OCI-LY1 (cell line): ENCODE measurements around the gene ACAD11.

Experiments used
- EZH2 ChIP-seq: fragments of 200-600 bp; sonication (generic), shearing (Covaris generic); IDR thresholded peaks from 2 replicates; pipeline ENCODE4 v1.8.0; 2017; ENCODE audit warnings: borderline replicate concordance, mixed run types, mild to moderate bottlenecking, antibody characterized with exemption, low read length, moderate library complexity, mixed read lengths
- TF ChIP-seq, protein P1 (sequence below): fragments of 200-600 bp; sonication (generic), shearing (Covaris generic); IDR thresholded peaks from 2 replicates; pipeline ENCODE4 v1.5.1; 2017; ENCODE audit warnings: mild to moderate bottlenecking, antibody characterized with exemption, low read length, moderate library complexity, mixed read lengths

DNA sequence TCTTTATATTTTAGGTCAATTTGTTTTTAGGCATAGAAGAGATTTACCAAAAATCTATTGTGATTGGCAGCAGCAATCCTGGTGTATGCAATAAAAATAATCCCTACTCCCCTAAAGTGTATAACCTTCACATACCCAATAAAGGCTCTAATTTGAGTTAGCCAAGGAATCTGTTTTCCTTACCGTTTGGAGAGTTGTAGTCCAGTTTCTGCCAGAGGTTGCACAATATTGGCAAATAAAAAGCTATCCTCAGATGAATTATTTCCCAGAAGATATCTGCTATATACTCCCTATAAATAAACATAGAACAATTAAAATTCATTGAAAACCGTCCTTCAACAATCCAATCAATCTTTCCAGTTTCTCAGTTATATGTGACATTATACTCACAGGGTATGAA is 31.5 kb downstream of the ACAD11 start:
- TF ChIP-seq, protein P1, sequence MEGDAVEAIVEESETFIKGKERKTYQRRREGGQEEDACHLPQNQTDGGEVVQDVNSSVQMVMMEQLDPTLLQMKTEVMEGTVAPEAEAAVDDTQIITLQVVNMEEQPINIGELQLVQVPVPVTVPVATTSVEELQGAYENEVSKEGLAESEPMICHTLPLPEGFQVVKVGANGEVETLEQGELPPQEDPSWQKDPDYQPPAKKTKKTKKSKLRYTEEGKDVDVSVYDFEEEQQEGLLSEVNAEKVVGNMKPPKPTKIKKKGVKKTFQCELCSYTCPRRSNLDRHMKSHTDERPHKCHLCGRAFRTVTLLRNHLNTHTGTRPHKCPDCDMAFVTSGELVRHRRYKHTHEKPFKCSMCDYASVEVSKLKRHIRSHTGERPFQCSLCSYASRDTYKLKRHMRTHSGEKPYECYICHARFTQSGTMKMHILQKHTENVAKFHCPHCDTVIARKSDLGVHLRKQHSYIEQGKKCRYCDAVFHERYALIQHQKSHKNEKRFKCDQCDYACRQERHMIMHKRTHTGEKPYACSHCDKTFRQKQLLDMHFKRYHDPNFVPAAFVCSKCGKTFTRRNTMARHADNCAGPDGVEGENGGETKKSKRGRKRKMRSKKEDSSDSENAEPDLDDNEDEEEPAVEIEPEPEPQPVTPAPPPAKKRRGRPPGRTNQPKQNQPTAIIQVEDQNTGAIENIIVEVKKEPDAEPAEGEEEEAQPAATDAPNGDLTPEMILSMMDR = no peak
- no peak for TF ChIP-seq EZH2
